HEK293T (cell line): Measurements from ENCODE around the gene CKMT2.

ENCODE experiments used
- CTCF ChIA-PET: fragments of 350-600 bp; formaldehyde crosslinking; extraction: SDS; loops from one replicate; lab custom pipeline; 2021; ENCODE audit warnings: antibody characterized with exemption, inconsistent platforms; lab: Yijun Ruan, JAX
- POLR2A ChIA-PET: fragments of 350-600 bp; formaldehyde crosslinking; extraction: SDS; loops from one replicate; lab custom pipeline; 2020; ENCODE audit warnings: antibody characterized with exemption, inconsistent platforms; lab: Yijun Ruan, JAX
- DNase-seq: peaks from one replicate; pipeline ENCODE4 v3.0.0; 2012; ENCODE audit warnings: mixed read lengths; ENCODE audit errors: extremely low spot score
- ARNT ChIP-seq: fragments of 450-650 bp; IDR thresholded peaks from 2 replicates; pipeline ENCODE4 v1.6.1; 2017; ENCODE audit warnings: mild to moderate bottlenecking
- BHLHE40 ChIP-seq: fragments of 450-650 bp; IDR thresholded peaks from 2 replicates; pipeline ENCODE4 v1.6.1; 2016; ENCODE audit warnings: mild to moderate bottlenecking, moderate library complexity, borderline replicate concordance
- CTBP1 ChIP-seq: fragments of 450-650 bp; IDR thresholded peaks from 2 replicates; pipeline ENCODE4 v1.6.1; 2016; ENCODE audit warnings: borderline replicate concordance
- ELF4 ChIP-seq: fragments of 450-650 bp; IDR thresholded peaks from 2 replicates; pipeline ENCODE4 v1.6.1; 2017; ENCODE audit warnings: antibody characterized with exemption
- FOXA1 ChIP-seq: fragments of 450-650 bp; IDR thresholded peaks from 2 replicates; pipeline ENCODE4 v1.6.1; 2016; ENCODE audit warnings: mild to moderate bottlenecking
- FOXK2 ChIP-seq: fragments of 450-650 bp; IDR thresholded peaks from 2 replicates; pipeline ENCODE4 v1.6.1; 2016; ENCODE audit warnings: mild to moderate bottlenecking
- FOXM1 ChIP-seq: fragments of 450-650 bp; IDR thresholded peaks from 2 replicates; pipeline ENCODE4 v1.6.1; 2017; ENCODE audit warnings: mild to moderate bottlenecking, borderline replicate concordance
- HDGF ChIP-seq: fragments of 450-650 bp; IDR thresholded peaks from 2 replicates; pipeline ENCODE4 v1.6.1; 2017; ENCODE audit warnings: antibody characterized with exemption, borderline replicate concordance
- L3MBTL2 ChIP-seq: fragments of 450-650 bp; conservative IDR thresholded peaks from 2 replicates; pipeline ENCODE4 v1.6.1; 2016; ENCODE audit warnings: mild to moderate bottlenecking
- LEF1 ChIP-seq: fragments of 450-650 bp; IDR thresholded peaks from 2 replicates; pipeline ENCODE4 v1.6.1; 2017; ENCODE audit warnings: mild to moderate bottlenecking, borderline replicate concordance
- NFRKB ChIP-seq: fragments of 450-650 bp; IDR thresholded peaks from 2 replicates; pipeline ENCODE4 v1.6.1; 2016; ENCODE audit warnings: mild to moderate bottlenecking, moderate library complexity
- PKNOX1 ChIP-seq: fragments of 450-650 bp; IDR thresholded peaks from 2 replicates; pipeline ENCODE4 v1.6.1; 2016
- SP1 ChIP-seq: fragments of 450-650 bp; IDR thresholded peaks from 2 replicates; pipeline ENCODE4 v1.6.1; 2017
- SUZ12 ChIP-seq: fragments of 450-650 bp; IDR thresholded peaks from 2 replicates; pipeline ENCODE4 v1.6.1; 2016; ENCODE audit warnings: mild to moderate bottlenecking
- TARDBP ChIP-seq: fragments of 450-650 bp; IDR thresholded peaks from 2 replicates; pipeline ENCODE4 v1.6.1; 2016
- ZNF384 ChIP-seq: fragments of 450-650 bp; IDR thresholded peaks from 2 replicates; pipeline ENCODE4 v1.6.1; 2016

The CKMT2 gene

DNA sequence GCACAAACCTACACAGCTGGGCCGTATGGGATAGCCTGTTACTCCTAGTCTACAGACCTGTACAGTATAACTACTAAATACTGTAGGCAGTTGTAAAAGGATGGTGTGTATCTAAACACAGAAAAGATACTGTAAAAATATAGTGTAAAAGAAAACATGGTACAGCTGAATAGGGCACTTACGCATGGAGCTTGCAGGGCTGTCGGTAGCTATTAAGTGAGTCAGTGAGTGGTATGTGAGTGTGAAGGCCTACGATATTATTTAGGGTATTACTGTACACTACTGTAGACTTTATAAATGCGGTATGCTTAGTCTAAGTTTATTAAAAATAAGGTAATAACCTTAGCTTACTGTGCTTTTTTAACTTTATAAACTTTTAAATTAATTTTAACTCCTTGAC lies 69.5 kb downstream of the CKMT2 start:
- DNase-seq, result no peak
- TF ChIP-seq SP1, result no peak
- no peak for TF ChIP-seq LEF1
- no peak for TF ChIP-seq TARDBP
- no peak for TF ChIP-seq BHLHE40
- no peak for TF ChIP-seq ELF4
- TF ChIP-seq ARNT, result no peak
- TF ChIP-seq FOXM1, result no peak
- TF ChIP-seq ZNF384, result no peak
- TF ChIP-seq SUZ12, result no peak
- no peak for TF ChIP-seq CTBP1
- no peak for TF ChIP-seq L3MBTL2
- TF ChIP-seq FOXA1, result no peak
- no peak for TF ChIP-seq FOXK2
- TF ChIP-seq PKNOX1, result no peak
- TF ChIP-seq NFRKB, result no peak
- no peak for TF ChIP-seq HDGF
- CTCF ChIA-PET, result no interaction called here
- POLR2A ChIA-PET, result interaction anchor here (1.1 to 1.7 kb wide), 5 partner anchors 8 to 976 kb away, joined by 3 to 11 read pairs (median 7); partner anchors contain the start of gene RPS23

DNA sequence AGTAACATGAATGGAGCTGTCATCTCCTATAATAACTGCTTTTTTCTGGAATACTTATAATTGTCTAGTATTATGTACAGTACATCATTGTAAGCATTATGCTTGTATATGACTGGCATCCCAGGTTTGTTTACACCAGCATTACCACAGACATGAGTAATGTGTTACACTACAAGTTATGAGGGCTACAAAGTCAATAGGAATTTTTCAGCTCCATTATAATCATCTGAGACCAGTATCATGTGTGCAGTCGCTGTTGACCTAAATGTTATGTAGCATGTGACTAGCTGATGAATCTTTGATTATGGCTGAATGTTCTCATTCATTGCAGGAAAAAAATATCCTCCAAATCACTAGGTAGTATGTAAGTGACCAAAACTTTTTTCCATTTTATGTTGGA lies 70.4 kb downstream of the CKMT2 start:
- TF ChIP-seq FOXA1, result no peak
- CTCF ChIA-PET, result no interaction called here
- POLR2A ChIA-PET, result interaction anchor here (0.7 kb wide), 1 partner anchor 495 kb away, joined by 3 read pairs; no protein-coding TSS in a partner anchor
- no peak for DNase-seq

DNA sequence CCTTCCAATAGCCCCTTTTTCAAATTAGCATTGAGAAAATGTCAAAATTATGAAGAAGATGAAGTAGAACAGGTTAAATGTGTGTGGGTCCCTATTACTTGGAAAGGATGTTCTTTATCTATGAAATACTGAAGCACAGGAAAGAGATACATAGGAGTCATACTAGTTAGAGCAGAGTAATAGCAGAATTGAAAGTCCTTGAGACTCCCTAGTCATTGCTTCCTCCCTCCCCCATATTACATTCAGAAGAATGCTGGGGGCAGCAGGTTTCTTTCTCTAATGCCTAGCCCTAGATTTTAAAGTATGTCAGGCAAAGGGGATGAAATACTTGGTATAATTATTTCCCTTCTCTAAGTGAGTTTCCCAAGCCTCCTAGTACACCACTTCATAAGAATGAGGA lies 72.7 kb downstream of the CKMT2 start:
- POLR2A ChIA-PET, result no interaction called here
- TF ChIP-seq PKNOX1 (no peak), HDGF (no peak), SP1 (no peak), TARDBP (no peak)
- DNase-seq, result no peak
- CTCF ChIA-PET, result no interaction called here

DNA sequence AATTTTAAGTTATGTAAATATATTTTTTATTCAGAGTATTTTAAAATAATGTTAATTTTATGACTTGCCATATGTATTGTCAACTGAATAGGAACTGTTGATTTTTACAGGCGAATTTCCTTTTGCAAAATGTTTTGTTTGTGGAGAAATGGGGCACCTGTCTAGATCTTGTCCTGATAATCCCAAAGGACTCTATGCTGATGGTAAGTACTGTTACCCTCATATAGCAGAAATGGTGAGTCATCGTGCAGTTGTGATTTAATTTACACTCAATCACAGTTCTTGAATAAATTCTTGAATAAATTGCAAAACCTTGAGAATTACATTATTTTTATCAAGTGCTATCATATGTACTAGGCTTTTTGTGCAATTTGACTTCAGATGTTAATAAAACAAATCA lies 75.7 kb downstream of the CKMT2 start:
- CTCF ChIA-PET, result no interaction called here
- POLR2A ChIA-PET, result interaction anchor here (2.4 kb wide), 1 partner anchor 7 kb away, joined by 7 read pairs; the partner anchor contains the start of gene ZCCHC9
- TF ChIP-seq CTBP1 (no peak), ZNF384 (no peak), ELF4 (no peak), TARDBP (no peak), LEF1 (no peak), SUZ12 (no peak), ARNT (no peak), PKNOX1 (no peak), L3MBTL2 (no peak)
- no peak for DNase-seq

- ChIA-PET CTCF (no interaction called here), POLR2A (interaction anchor here (2.4 kb wide), 1 partner anchor 9 kb away, joined by 7 read pairs; the partner anchor contains the start of gene ZCCHC9)
- TF ChIP-seq HDGF (no peak), ZNF384 (no peak), NFRKB (no peak), SUZ12 (no peak), FOXA1 (no peak), L3MBTL2 (no peak), TARDBP (no peak), ELF4 (no peak)
- DNase-seq, result no peak
Measured at GRCh38 chr5:81310402-81311063, 77.4 kb downstream of the CKMT2 start.

- DNase-seq, result no peak
- CTCF ChIA-PET, result interaction anchor here (0.6 kb wide), 1 partner anchor 80 kb away, joined by 8 read pairs; the partner anchor contains the start of gene CKMT2
- POLR2A ChIA-PET, result interaction anchor here (1.4 kb wide), 1 partner anchor 11 kb away, joined by 11 read pairs; the partner anchor contains the start of gene ZCCHC9
- TF ChIP-seq HDGF, result no peak
- TF ChIP-seq SUZ12, result no peak
- no peak for TF ChIP-seq FOXK2
- TF ChIP-seq ELF4, result no peak
- no peak for TF ChIP-seq SP1
- no peak for TF ChIP-seq LEF1
- no peak for TF ChIP-seq ZNF384
- no peak for TF ChIP-seq TARDBP
Measured at GRCh38 chr5:81313278-81313677, 80.2 kb downstream of the CKMT2 start.

GRCh38 chr5:81313686-81314085 lies 80.6 kb downstream of the CKMT2 start:
- CTCF ChIA-PET, result interaction anchor here (0.6 kb wide), 1 partner anchor 81 kb away, joined by 8 read pairs; the partner anchor contains the start of gene CKMT2
- TF ChIP-seq SP1 (no peak), ARNT (no peak), NFRKB (no peak), FOXA1 (no peak), FOXM1 (no peak), TARDBP (no peak), FOXK2 (no peak), CTBP1 (no peak), ELF4 (no peak), SUZ12 (no peak), BHLHE40 (no peak), HDGF (no peak), L3MBTL2 (no peak), PKNOX1 (no peak)
- no peak for DNase-seq
- POLR2A ChIA-PET, result interaction anchor here (1.4 kb wide), 1 partner anchor 12 kb away, joined by 11 read pairs; the partner anchor contains the start of gene ZCCHC9
